Measurements from ENCODE around the gene SLC26A5. TPM values are rescaled to one million over a fixed set of nuclear protein-coding genes. Genes with fewer than 3 reads are reported as not detected.
"Not testable (repeated sequence)": the region's sequence is repeated elsewhere in the genome, so short reads cannot be mapped to it uniquely, and the experiment has no call there.

Gene SLC26A5
- total and polyA plus RNA-seq, 10 donors = 0.02 to 0.88 (median 0.44) TPM; not detected in 1

DNA sequence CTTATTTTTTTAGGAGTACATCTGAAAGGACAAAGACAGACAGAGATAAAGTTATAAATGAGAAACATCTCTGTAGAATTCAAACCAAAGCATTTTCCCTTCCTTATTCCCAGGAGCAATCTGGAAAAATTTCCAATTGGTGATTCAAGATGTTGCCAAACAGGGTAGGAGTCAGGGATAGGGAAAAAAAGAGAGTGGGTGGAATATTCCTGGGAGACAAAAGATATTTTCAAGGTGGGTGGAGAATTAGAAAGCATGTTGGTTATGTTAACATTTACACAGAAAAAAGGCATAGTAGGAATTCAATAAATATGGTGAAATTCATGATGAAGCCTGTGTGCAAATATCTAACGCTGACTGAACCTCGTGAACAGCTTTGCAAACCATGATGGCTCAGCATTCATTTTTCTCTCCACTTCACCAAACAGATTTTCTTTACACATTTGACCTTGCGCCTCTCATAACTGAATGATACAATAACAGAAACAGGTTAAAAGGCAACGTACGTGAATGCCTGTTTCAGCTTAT, 25.1 kb downstream of the SLC26A5 start:
- Histone ChIP-seq H3K27ac (no peak overlapping the region), H3K4me3 (no peak overlapping the region), H3K27me3 (replicated peaks in 1 of 7) (peaks cover 0 to 6% (median 0%) of the 10 kb centered on the region in 7 donors), H3K4me1 (no peaks in the 10 kb centered on the region), H3K9me3 (no peaks in the 10 kb centered on the region), H3K36me3 (no peaks in the 10 kb centered on the region)
- intact Hi-C loops (cut with DNase I; ENCODE audit: low total_unique reads) = no loop called here
- DNase-seq = no peak
- TF ChIP-seq, protein P1, sequence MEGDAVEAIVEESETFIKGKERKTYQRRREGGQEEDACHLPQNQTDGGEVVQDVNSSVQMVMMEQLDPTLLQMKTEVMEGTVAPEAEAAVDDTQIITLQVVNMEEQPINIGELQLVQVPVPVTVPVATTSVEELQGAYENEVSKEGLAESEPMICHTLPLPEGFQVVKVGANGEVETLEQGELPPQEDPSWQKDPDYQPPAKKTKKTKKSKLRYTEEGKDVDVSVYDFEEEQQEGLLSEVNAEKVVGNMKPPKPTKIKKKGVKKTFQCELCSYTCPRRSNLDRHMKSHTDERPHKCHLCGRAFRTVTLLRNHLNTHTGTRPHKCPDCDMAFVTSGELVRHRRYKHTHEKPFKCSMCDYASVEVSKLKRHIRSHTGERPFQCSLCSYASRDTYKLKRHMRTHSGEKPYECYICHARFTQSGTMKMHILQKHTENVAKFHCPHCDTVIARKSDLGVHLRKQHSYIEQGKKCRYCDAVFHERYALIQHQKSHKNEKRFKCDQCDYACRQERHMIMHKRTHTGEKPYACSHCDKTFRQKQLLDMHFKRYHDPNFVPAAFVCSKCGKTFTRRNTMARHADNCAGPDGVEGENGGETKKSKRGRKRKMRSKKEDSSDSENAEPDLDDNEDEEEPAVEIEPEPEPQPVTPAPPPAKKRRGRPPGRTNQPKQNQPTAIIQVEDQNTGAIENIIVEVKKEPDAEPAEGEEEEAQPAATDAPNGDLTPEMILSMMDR (IDR thresholded peaks at IDR 0.05 in 8 of 11, conservative IDR thresholded peaks at IDR 0.05 in 3 of 11) = no peak
- TF ChIP-seq POLR2A (IDR thresholded peaks at IDR 0.05) = no peak
- TF ChIP-seq POLR2AphosphoS5 (IDR thresholded peaks at IDR 0.05) = no peak
- 84 to 92% (median 87%) methylated on average over 5 of the region's 5 CpGs for WGBS, 5 donors

DNA sequence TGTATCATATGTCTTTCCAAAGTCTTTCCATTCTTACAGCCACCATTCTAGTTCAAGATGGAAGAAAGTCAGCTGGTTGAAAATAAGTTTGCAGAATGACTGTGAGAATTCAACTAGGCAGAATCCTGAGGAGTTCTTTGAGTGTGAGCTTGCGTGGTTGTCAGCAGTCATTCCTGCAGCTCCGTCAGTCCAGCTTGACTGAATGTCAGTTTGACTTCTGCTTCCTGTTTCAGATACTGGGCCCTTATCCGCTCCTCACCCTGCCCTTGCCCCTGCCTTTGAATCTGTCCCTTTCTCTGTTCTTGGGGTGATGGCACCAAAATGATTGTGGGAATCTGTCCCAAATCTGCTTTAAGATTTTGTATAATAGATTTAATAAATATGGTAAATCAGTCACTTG, 27.8 kb downstream of the SLC26A5 start:
- no peaks in the 10 kb centered on the region for H3K4me1 ChIP-seq
- 37 to 71% (median 51%) methylated on average over 3 of the region's 3 CpGs for WGBS, 5 donors
- no peaks in the 10 kb centered on the region for H3K36me3 ChIP-seq
- H3K4me3 ChIP-seq = no peak overlapping the region
- TF ChIP-seq, protein P1 (IDR thresholded peaks at IDR 0.05 in 8 of 11, conservative IDR thresholded peaks at IDR 0.05 in 3 of 11) = no peak
- DNase-seq = no peak
- no peak overlapping the region for H3K27ac ChIP-seq
- H3K9me3 ChIP-seq = no peaks in the 10 kb centered on the region
- peaks cover 0 to 6% (median 0%) of the 10 kb centered on the region in 7 donors for H3K27me3 ChIP-seq (replicated peaks in 1 of 7)
- intact Hi-C loops (cut with DNase I; ENCODE audit: low total_unique reads) = no loop called here

DNA sequence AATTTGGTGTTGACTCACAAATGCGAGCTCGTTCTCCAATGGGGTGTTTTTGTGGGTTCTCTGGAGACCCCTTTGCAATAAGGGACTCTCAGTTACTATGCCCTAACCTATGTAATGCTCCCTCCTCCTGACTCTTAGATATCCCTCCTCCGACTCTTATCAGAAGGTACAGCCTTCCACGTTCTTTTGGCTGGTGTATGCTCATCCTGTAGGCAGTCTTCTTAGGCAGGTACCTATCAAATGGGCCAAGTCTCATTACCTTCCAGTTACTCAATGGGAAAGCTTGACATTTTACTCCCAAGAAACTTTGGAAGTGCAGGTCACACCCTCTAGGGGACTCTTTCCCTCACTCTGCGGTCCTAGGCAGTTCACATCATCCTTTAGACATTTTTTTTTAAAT, 32.6 kb downstream of the SLC26A5 start:
- H3K9me3 ChIP-seq = no peaks in the 10 kb centered on the region
- intact Hi-C loops (cut with DNase I; ENCODE audit: low total_unique reads) = no loop called here
- WGBS, 5 donors = 83 to 91% (median 87%) methylated on average over 5 of the region's 5 CpGs

DNA sequence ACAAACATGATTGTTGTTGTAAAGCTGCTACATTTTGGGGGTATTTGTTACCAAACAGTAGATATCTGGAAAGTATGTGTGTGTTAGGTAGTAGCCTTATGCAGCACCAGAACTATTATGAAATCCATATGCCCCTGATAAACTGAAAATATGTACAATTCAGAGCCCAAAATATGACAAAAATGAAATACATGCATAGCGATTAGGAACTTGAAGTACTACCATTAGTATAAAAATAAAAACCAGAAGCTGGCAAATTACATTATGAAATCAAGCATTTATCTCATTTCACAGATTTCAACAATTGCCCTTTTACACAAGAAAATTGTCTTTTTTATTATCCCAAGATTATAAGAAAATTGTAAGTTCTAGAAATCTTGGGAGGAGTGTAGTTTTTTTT, 33.9 kb downstream of the SLC26A5 start:
- Histone ChIP-seq H3K36me3 (no peaks in the 10 kb centered on the region), H3K4me3 (no peak overlapping the region), H3K4me1 (no peaks in the 10 kb centered on the region), H3K27ac (no peak overlapping the region), H3K9me3 (no peaks in the 10 kb centered on the region), H3K27me3 (replicated peaks in 1 of 7) (peaks cover 0 to 4% (median 0%) of the 10 kb centered on the region in 7 donors)
- TF ChIP-seq POLR2A (IDR thresholded peaks at IDR 0.05) = no peak
- no peak for TF ChIP-seq POLR2AphosphoS5 (IDR thresholded peaks at IDR 0.05)
- TF ChIP-seq, protein P1 (IDR thresholded peaks at IDR 0.05 in 8 of 11, conservative IDR thresholded peaks at IDR 0.05 in 3 of 11) = no peak
- intact Hi-C loops (cut with DNase I; ENCODE audit: low total_unique reads) = no loop called here
- no peak for DNase-seq
- 81 to 89% (median 87%) methylated on average over 1 of the region's 1 CpG for WGBS, 5 donors

More for the DNA sequence above, 32.6 kb downstream of the SLC26A5 start:
- no peak overlapping the region for H3K4me3 ChIP-seq
- H3K27me3 ChIP-seq (replicated peaks in 1 of 7) = peaks cover 0 to 6% (median 0%) of the 10 kb centered on the region in 7 donors
- no peaks in the 10 kb centered on the region for H3K36me3 ChIP-seq
- no peak overlapping the region for H3K27ac ChIP-seq
- DNase-seq = no peak
- no peak for TF ChIP-seq POLR2A (IDR thresholded peaks at IDR 0.05)
- TF ChIP-seq, protein P1 (IDR thresholded peaks at IDR 0.05 in 8 of 11, conservative IDR thresholded peaks at IDR 0.05 in 3 of 11) = no peak
- no peaks in the 10 kb centered on the region for H3K4me1 ChIP-seq

DNA sequence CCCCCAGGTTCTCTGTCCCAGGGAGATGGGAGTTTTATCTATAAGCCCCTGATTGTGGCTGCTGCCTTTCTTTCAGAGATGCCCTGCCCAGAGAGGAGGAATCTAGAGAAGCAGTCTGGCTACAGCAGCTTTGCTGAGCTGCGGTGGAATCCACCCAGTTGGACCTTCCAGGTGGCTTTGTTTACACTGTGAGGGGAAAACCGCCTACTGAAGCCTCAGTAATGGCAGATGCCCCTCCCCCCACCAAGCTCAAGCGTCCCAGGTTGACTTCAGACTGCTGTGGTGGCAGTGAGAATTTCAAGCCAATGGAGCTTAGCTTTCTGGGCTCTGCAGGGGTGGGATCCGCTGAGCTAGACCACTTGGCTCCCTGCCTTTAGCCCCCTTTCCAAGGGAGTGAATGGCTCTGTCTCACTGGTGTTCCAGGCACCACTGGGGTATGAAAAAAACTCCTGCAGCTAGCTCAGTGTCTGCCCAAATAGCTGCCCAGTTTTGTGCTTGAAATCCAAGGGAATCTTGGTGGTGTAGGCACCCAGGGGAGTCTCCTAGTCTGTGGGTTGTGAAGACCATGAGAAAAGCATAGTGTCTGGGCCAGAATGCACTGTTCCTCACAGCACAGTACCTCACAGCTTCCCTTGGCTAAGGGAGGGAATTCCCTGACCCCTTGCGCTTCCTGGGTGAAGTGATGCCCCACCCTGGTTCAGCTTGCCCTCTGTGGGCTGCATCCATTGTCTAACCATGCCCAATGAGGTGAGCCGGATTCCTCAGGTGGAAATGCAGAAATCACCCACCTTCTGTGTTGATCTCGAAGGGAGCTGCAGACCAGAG, 40.0 kb downstream of the SLC26A5 start:
- DNase-seq; H3K4me1 ChIP-seq; H3K4me3 ChIP-seq; H3K9me3 ChIP-seq; H3K36me3 ChIP-seq; intact Hi-C loops (cut with DNase I; ENCODE audit: low total_unique reads); H3K27ac ChIP-seq: not testable (repeated sequence)
- H3K27me3 ChIP-seq (replicated peaks in 1 of 7) = peaks cover 0 to 16% (median 0%) of the 10 kb centered on the region in 7 donors
- whole genome bisulfite sequencing, 5 donors = 62 to 82% (median 79%) methylated on average over 7 of the region's 7 CpGs

DNA sequence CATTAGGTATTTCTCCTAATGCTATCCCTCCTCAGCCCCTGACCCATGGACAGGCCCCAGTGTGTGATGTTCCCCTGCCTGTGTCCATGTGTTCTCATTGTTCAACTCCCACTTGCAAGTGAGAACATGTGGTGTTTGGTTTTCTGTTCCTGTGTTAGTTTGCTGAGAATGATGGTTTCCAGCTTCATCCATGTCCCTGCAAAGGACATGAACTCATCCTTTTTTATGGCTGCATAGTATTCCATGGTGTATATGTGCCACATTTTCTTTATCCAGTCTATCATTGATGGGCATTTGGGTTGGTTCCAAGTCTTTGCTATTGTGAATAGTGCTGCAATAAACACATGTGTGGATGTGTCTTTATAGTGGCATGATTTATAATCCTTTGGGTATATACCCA, 46.3 kb downstream of the SLC26A5 start:
- H3K9me3 ChIP-seq; intact Hi-C loops (cut with DNase I; ENCODE audit: low total_unique reads); DNase-seq; H3K27me3 ChIP-seq (replicated peaks in 1 of 7); H3K4me3 ChIP-seq; H3K27ac ChIP-seq; H3K4me1 ChIP-seq; H3K36me3 ChIP-seq: not testable (repeated sequence)

All from spleen (tissue), 11 donors.